Neural progenitor cell (in vitro differentiated cells): ENCODE results near the gene SLC30A2. TPM values are rescaled to one million over a fixed set of nuclear protein-coding genes. Genes with fewer than 3 reads are reported as not detected.

Experiments
- DNase-seq: peaks from one replicate; pipeline ENCODE4 v3.0.0-alpha.2; 2016; ENCODE audit warnings: low spot score
- H2AFZ ChIP-seq: fragments of 200-600 bp; sonication (generic); replicated peaks from 2 replicates; pipeline ENCODE4 v1.6.1; 2016; ENCODE audit warnings: antibody characterized with exemption
- H3F3A ChIP-seq: fragments of 200-600 bp; sonication (generic); 2 replicates; pipeline ENCODE4 v1.6.1; 2016; ENCODE audit warnings: antibody characterized with exemption, low read depth
- H3K27ac ChIP-seq: fragments of 200-600 bp; sonication (generic); 2 replicates; pipeline ENCODE4 v1.5.1; 2016; ENCODE audit warnings: mild to moderate bottlenecking
- H3K27me3 ChIP-seq: fragments of 200-600 bp; sonication (generic); 2 replicates; pipeline ENCODE4 v1.6.1; 2016; ENCODE audit warnings: mild to moderate bottlenecking, moderate library complexity
- H3K36me3 ChIP-seq: fragments of 200-600 bp; sonication (generic); 2 replicates; pipeline ENCODE4 v1.5.1; 2016
- H3K4me1 ChIP-seq: fragments of 200-600 bp; sonication (generic); 2 replicates; pipeline ENCODE4 v1.6.1; 2016; ENCODE audit warnings: mixed run types
- H3K4me2 ChIP-seq: fragments of 200-600 bp; sonication (generic); 2 replicates; pipeline ENCODE4 v1.6.1; 2016
- H3K4me3 ChIP-seq: fragments of 200-600 bp; sonication (generic); 2 replicates; pipeline ENCODE4 v1.5.1; 2016
- H3K79me2 ChIP-seq: fragments of 200-600 bp; sonication (generic); 2 replicates; pipeline ENCODE4 v1.6.1; 2016; ENCODE audit warnings: low read depth
- H3K9ac ChIP-seq: fragments of 200-600 bp; sonication (generic); 2 replicates; pipeline ENCODE4 v1.6.1; 2016
- H3K9me3 ChIP-seq: fragments of 200-600 bp; sonication (generic); 2 replicates; pipeline ENCODE4 v1.5.1; 2016; ENCODE audit warnings: low read depth
- H4K20me1 ChIP-seq: fragments of 200-600 bp; sonication (generic); 2 replicates; pipeline ENCODE4 v1.6.1; 2016; ENCODE audit warnings: low read depth
- H3K27ac Mint-ChIP-seq: 3 replicates; pipeline ENCODE4 v1.8.0; 2021; ENCODE audit warnings: mixed read lengths
- H3K27me3 Mint-ChIP-seq: 2 replicates; pipeline ENCODE4 v1.8.0; 2022; ENCODE audit warnings: low read depth, mild to moderate bottlenecking, inconsistent platforms, moderate library complexity, mixed read lengths; ENCODE audit not compliant: insufficient read depth
- H3K36me3 Mint-ChIP-seq: 3 replicates; pipeline ENCODE4 v1.8.0; 2021; ENCODE audit warnings: mixed read lengths
- H3K4me1 Mint-ChIP-seq: 3 replicates; pipeline ENCODE4 v1.8.0; 2021; ENCODE audit warnings: mixed read lengths
- H3K4me3 Mint-ChIP-seq: 3 replicates; pipeline ENCODE4 v1.8.0; 2021; ENCODE audit warnings: mild to moderate bottlenecking, moderate library complexity, mixed read lengths
- H3K9me3 Mint-ChIP-seq: 3 replicates; pipeline ENCODE4 v1.8.0; 2020; ENCODE audit warnings: mixed read lengths
- EZH2 ChIP-seq: fragments of 200-600 bp; sonication (generic); IDR thresholded peaks from 2 replicates; pipeline ENCODE4 v1.6.1; 2017; ENCODE audit warnings: antibody characterized with exemption, mild to moderate bottlenecking, moderate library complexity
- EZH2phosphoT487 ChIP-seq: fragments of 200-600 bp; sonication (generic); IDR thresholded peaks from 2 replicates; pipeline ENCODE4 v1.6.1; 2017; ENCODE audit warnings: antibody characterized with exemption
- total RNA-seq: library from RNA; depleted of rRNA; stranded (reverse); fragments of >200 nt; gene quantifications from 2 replicates; pipeline ENCODE4 v1.2.3, GENCODE V29; 2015; ENCODE audit warnings: low replicate concordance
- TF ChIP-seq, protein P1 (sequence below): fragments of 200-600 bp; sonication (generic); IDR thresholded peaks from 2 replicates; pipeline ENCODE4 v1.5.1; 2017; ENCODE audit warnings: antibody characterized with exemption, mild to moderate bottlenecking

SLC30A2 gene
- total RNA-seq, 1 donor from 2014 or later, result not detected

DNA sequence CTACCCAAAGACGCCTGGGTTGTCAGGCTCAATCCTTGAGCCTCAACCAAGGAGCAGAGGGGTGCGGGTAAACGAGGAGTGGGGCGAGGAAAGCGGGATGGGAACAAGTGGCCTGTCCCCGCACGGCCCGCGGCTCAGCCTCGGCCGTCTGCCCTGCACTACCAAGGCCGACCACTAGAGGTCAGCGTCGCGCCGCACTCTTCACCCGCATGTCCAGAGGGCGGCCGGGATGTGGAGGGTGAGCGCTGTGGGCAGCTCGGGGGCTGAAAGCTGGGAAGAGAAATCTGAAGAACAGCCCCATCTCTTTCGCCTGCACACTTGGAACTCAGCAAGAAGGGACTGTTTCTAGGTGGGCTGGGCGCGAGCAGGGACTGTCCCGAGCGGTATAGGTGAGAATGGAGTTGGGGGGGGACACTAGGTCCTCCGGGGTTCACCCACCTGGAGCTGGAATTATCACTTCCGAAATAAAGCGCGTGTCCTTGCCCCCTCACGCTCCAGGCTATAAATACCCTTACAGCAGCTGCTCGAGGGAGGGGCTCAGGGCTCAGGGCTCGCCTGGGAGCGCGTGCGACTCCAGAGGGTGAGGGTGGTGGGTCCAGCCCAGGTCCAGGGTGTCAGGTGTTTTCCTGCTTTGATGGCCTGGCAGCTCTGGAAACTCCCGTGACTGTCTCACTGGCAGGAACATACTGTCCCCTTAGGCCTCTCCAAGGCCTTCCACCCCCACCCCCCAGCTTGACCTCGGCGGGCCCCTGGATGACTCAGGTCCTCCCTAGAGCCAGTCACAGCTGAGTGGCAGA lies 9.8 kb downstream of the SLC30A2 start:
- TF ChIP-seq, protein P1, sequence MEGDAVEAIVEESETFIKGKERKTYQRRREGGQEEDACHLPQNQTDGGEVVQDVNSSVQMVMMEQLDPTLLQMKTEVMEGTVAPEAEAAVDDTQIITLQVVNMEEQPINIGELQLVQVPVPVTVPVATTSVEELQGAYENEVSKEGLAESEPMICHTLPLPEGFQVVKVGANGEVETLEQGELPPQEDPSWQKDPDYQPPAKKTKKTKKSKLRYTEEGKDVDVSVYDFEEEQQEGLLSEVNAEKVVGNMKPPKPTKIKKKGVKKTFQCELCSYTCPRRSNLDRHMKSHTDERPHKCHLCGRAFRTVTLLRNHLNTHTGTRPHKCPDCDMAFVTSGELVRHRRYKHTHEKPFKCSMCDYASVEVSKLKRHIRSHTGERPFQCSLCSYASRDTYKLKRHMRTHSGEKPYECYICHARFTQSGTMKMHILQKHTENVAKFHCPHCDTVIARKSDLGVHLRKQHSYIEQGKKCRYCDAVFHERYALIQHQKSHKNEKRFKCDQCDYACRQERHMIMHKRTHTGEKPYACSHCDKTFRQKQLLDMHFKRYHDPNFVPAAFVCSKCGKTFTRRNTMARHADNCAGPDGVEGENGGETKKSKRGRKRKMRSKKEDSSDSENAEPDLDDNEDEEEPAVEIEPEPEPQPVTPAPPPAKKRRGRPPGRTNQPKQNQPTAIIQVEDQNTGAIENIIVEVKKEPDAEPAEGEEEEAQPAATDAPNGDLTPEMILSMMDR, result peak; percentile 97
- TF ChIP-seq EZH2phosphoT487 (peak; percentile 31), EZH2 (peak; percentile 64)
- Histone ChIP-seq H3K27me3 (peaks cover 66% of the 10 kb centered on the region), H2AFZ (peak overlapping the region; percentile 89), H3F3A (no peaks in the 10 kb centered on the region), H3K36me3 (no peaks in the 10 kb centered on the region), H4K20me1 (no peaks in the 10 kb centered on the region), H3K79me2 (no peaks in the 10 kb centered on the region), H3K4me2 (peak overlapping the region; percentile 92), H3K27ac (no peak overlapping the region), H3K4me3 (peak overlapping the region; percentile 65), H3K4me1 (peaks cover 5% of the 10 kb centered on the region), H3K9ac (no peak overlapping the region), H3K9me3 (no peaks in the 10 kb centered on the region)
- Mint-ChIP-seq H3K27ac (peak overlapping the region; percentile 52), H3K4me1 (peaks cover 16% of the 10 kb centered on the region), H3K27me3 (peaks cover 16% of the 10 kb centered on the region), H3K36me3 (no peaks in the 10 kb centered on the region), H3K9me3 (no peaks in the 10 kb centered on the region), H3K4me3 (peak overlapping the region; percentile 91)
- DNase-seq, result peak; percentile 89

DNA sequence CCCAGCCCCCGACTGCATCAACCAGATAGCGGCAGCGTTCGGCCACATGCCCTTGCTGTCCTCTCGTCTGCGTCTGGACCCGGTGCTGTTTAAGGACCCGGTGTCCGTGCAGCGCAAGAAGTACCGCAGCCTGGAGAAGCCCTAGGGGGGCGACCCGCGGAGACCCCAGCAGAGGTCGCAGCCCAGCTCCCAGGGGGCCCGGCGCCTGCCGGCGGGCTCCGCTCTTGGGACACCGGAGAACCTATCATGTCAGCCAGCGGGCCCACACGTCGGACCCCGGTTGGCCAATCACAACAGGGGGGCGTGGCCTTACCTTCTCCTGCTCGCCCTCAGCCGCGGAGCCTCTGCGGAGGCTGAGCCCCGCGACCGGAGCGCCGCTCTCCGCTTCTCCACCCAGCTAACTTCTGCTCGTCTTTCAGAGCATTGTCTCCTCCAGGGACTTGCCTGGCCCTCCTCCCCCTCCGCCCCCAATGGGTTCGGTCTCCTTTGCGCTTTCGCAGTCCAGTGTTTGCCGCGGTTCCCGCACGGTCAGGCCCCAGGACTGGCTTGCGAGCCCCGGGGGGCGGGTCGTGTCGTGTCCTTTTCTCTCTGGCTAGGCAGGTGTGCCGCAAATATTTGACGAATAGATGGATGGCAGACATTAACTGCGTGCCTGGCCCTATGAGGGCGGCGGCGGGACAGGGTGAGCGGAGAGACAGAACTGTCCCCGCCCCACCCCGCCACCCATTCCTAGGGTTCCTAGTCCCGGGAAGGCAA lies 10.5 kb downstream of the SLC30A2 start:
- Mint-ChIP-seq H3K4me1 (peaks cover 16% of the 10 kb centered on the region), H3K27ac (peak overlapping the region; percentile 52), H3K9me3 (no peaks in the 10 kb centered on the region), H3K27me3 (peaks cover 14% of the 10 kb centered on the region), H3K4me3 (peak overlapping the region; percentile 91), H3K36me3 (no peaks in the 10 kb centered on the region)
- no peaks in the 10 kb centered on the region for H3F3A ChIP-seq
- H4K20me1 ChIP-seq, result no peaks in the 10 kb centered on the region
- H3K9ac ChIP-seq, result peak overlapping the region; percentile 37
- no peaks in the 10 kb centered on the region for H3K9me3 ChIP-seq
- TF ChIP-seq EZH2phosphoT487 (no peak), EZH2 (no peak)
- TF ChIP-seq, protein P1, result peak; percentile 22
- H3K79me2 ChIP-seq, result no peaks in the 10 kb centered on the region
- peak overlapping the region; percentile 89 for H2AFZ ChIP-seq
- H3K27me3 ChIP-seq, result peaks cover 61% of the 10 kb centered on the region
- peak; percentile 99 for DNase-seq
- H3K4me1 ChIP-seq, result peaks cover 5% of the 10 kb centered on the region
- H3K27ac ChIP-seq, result no peak overlapping the region
- H3K4me2 ChIP-seq, result peak overlapping the region; percentile 92
- H3K36me3 ChIP-seq, result no peaks in the 10 kb centered on the region
- H3K4me3 ChIP-seq, result peak overlapping the region; percentile 65

DNA sequence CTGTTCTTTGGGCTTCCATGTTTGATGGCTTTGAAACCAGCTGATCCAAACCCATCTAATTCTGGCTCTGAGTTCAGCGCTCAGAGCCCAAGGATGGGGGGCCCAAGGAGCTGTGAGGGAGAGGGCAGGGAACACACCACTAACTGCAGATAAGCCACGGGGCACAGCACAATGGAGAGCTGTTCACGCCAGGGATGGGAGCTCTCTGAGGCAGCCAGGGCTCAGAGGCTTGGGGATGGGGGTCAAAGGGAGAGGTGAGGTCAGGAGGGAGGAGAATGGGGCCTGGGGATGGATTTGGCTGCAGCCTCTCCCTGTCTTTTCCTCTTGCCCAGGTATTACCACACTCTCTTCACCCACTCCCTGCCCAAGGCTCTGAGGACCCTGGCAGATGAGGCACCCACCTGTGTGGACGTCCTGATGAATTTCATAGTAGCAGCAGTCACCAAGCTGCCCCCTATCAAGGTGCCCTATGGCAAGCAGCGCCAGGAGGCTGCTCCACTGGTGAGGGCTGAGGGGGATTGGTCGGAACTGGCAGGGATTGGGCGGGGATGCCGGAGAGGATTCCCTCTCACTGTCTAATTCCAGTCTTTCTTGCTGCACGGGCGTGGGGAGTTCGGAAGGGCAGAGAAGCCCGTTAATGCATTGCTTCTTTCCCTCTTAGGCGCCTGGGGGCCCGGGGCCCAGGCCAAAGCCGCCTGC lies 11.3 kb downstream of the SLC30A2 start:
- no peaks in the 10 kb centered on the region for H3K9me3 ChIP-seq
- no peak for TF ChIP-seq EZH2
- TF ChIP-seq EZH2phosphoT487, result no peak
- TF ChIP-seq, protein P1, result no peak
- H3F3A ChIP-seq, result no peaks in the 10 kb centered on the region
- H3K79me2 ChIP-seq, result no peaks in the 10 kb centered on the region
- Mint-ChIP-seq H3K36me3 (no peaks in the 10 kb centered on the region), H3K9me3 (no peaks in the 10 kb centered on the region), H3K27ac (no peak overlapping the region), H3K4me3 (peak overlapping the region; percentile 91), H3K4me1 (peaks cover 17% of the 10 kb centered on the region), H3K27me3 (peaks cover 14% of the 10 kb centered on the region)
- peak overlapping the region; percentile 65 for H3K4me3 ChIP-seq
- H3K36me3 ChIP-seq, result no peaks in the 10 kb centered on the region
- H3K27ac ChIP-seq, result no peak overlapping the region
- H3K4me2 ChIP-seq, result peak overlapping the region; percentile 92
- peak; percentile 45 for DNase-seq
- no peaks in the 10 kb centered on the region for H4K20me1 ChIP-seq
- no peak overlapping the region for H3K9ac ChIP-seq
- peak overlapping the region; percentile 89 for H2AFZ ChIP-seq
- H3K4me1 ChIP-seq, result peaks cover 5% of the 10 kb centered on the region
- H3K27me3 ChIP-seq, result peaks cover 56% of the 10 kb centered on the region
